Stimulated activated memory B cell treated with anti-CD40 and anti-IgM and Interleukin-4, amounts not matched to agents 10 μg/mL and 1 μg/mL and 100 μg/mL, for 72 hours (primary cell): ENCODE results near the gene DMTF1.
A peak's percentile ranks its signal among the peaks of the same experiment; 100 is the strongest.

ENCODE experiments used
- ATAC-seq: fragments of 150-1000 bp; cut with Tn5 transposase; 2 replicates; pipeline ENCODE4 v1.10.0; 2021
- H3K27ac Mint-ChIP-seq: one replicate; pipeline ENCODE4 v1.8.0; 2022; ENCODE audit warnings: mild to moderate bottlenecking, mixed read lengths
- H3K27me3 Mint-ChIP-seq: one replicate; pipeline ENCODE4 v1.8.0; 2022; ENCODE audit warnings: mixed read lengths
- H3K36me3 Mint-ChIP-seq: one replicate; pipeline ENCODE4 v1.8.0; 2022; ENCODE audit warnings: mixed read lengths
- H3K4me1 Mint-ChIP-seq: one replicate; pipeline ENCODE4 v1.8.0; 2022; ENCODE audit warnings: mixed read lengths
- H3K4me3 Mint-ChIP-seq: one replicate; pipeline ENCODE4 v1.8.0; 2022; ENCODE audit warnings: mild to moderate bottlenecking, moderate library complexity, mixed read lengths
- H3K9me3 Mint-ChIP-seq: one replicate; pipeline ENCODE4 v1.8.0; 2022; ENCODE audit warnings: mixed read lengths

The DMTF1 gene

GRCh38 chr7:87129332-87129731 lies 22.9 kb upstream of the DMTF1 start:
- no peak overlapping the region for H3K27ac Mint-ChIP-seq
- peaks cover 17% of the 10 kb centered on the region for H3K27me3 Mint-ChIP-seq
- no peak overlapping the region for H3K4me3 Mint-ChIP-seq
- no peaks in the 10 kb centered on the region for H3K9me3 Mint-ChIP-seq
- peaks cover 17% of the 10 kb centered on the region for H3K4me1 Mint-ChIP-seq
- no peaks in the 10 kb centered on the region for H3K36me3 Mint-ChIP-seq
- ATAC-seq: no peak

GRCh38 chr7:87129848-87130247 lies 22.4 kb upstream of the DMTF1 start:
- ATAC-seq: peak; percentile 77
- H3K4me3 Mint-ChIP-seq: no peak overlapping the region
- H3K9me3 Mint-ChIP-seq: no peaks in the 10 kb centered on the region
- peaks cover 17% of the 10 kb centered on the region for H3K4me1 Mint-ChIP-seq
- H3K36me3 Mint-ChIP-seq: no peaks in the 10 kb centered on the region
- H3K27me3 Mint-ChIP-seq: peaks cover 17% of the 10 kb centered on the region
- H3K27ac Mint-ChIP-seq: no peak overlapping the region

GRCh38 chr7:87131771-87132170 lies 20.5 kb upstream of the DMTF1 start:
- Mint-ChIP-seq H3K4me1 (peaks cover 17% of the 10 kb centered on the region), H3K4me3 (no peak overlapping the region), H3K9me3 (no peaks in the 10 kb centered on the region), H3K36me3 (no peaks in the 10 kb centered on the region), H3K27me3 (peaks cover 2% of the 10 kb centered on the region), H3K27ac (no peak overlapping the region)
- ATAC-seq: no peak

- Mint-ChIP-seq H3K9me3 (no peaks in the 10 kb centered on the region), H3K4me3 (no peak overlapping the region)
Measured at GRCh38 chr7:87137271-87137670, 15.0 kb upstream of the DMTF1 start.

GRCh38 chr7:87139514-87139913 lies 12.7 kb upstream of the DMTF1 start:
- Mint-ChIP-seq H3K27ac (no peak overlapping the region), H3K4me3 (no peak overlapping the region), H3K27me3 (no peaks in the 10 kb centered on the region), H3K9me3 (no peaks in the 10 kb centered on the region), H3K36me3 (no peaks in the 10 kb centered on the region), H3K4me1 (peaks cover 8% of the 10 kb centered on the region)
- ATAC-seq: no peak

More at GRCh38 chr7:87137271-87137670, 15.0 kb upstream of the DMTF1 start:
- Mint-ChIP-seq H3K27me3 (no peaks in the 10 kb centered on the region), H3K36me3 (no peaks in the 10 kb centered on the region), H3K4me1 (peaks cover 9% of the 10 kb centered on the region), H3K27ac (no peak overlapping the region)
- ATAC-seq: no peak

GRCh38 chr7:87140271-87140748 lies 11.9 kb upstream of the DMTF1 start:
- H3K4me3 Mint-ChIP-seq: no peak overlapping the region
- no peaks in the 10 kb centered on the region for H3K9me3 Mint-ChIP-seq
- no peak for ATAC-seq
- no peak overlapping the region for H3K27ac Mint-ChIP-seq
- H3K27me3 Mint-ChIP-seq: no peaks in the 10 kb centered on the region
- H3K36me3 Mint-ChIP-seq: no peaks in the 10 kb centered on the region
- peaks cover 15% of the 10 kb centered on the region for H3K4me1 Mint-ChIP-seq

- H3K27ac Mint-ChIP-seq: no peak overlapping the region
- H3K4me3 Mint-ChIP-seq: no peak overlapping the region
- H3K27me3 Mint-ChIP-seq: no peaks in the 10 kb centered on the region
- H3K9me3 Mint-ChIP-seq: no peaks in the 10 kb centered on the region
- ATAC-seq: peak; percentile 81
- H3K4me1 Mint-ChIP-seq: peaks cover 15% of the 10 kb centered on the region
- H3K36me3 Mint-ChIP-seq: no peaks in the 10 kb centered on the region
Measured at GRCh38 chr7:87144173-87144657, 8.0 kb upstream of the DMTF1 start.

- ATAC-seq: no peak
- H3K9me3 Mint-ChIP-seq: no peaks in the 10 kb centered on the region
- no peaks in the 10 kb centered on the region for H3K36me3 Mint-ChIP-seq
- H3K4me1 Mint-ChIP-seq: peaks cover 20% of the 10 kb centered on the region
- H3K27me3 Mint-ChIP-seq: no peaks in the 10 kb centered on the region
- no peak overlapping the region for H3K27ac Mint-ChIP-seq
- no peak overlapping the region for H3K4me3 Mint-ChIP-seq
Measured at GRCh38 chr7:87146740-87147386, 5.4 kb upstream of the DMTF1 start.

- Mint-ChIP-seq H3K36me3 (no peaks in the 10 kb centered on the region), H3K27me3 (no peaks in the 10 kb centered on the region), H3K9me3 (no peaks in the 10 kb centered on the region), H3K4me1 (peaks cover 20% of the 10 kb centered on the region), H3K4me3 (no peak overlapping the region), H3K27ac (no peak overlapping the region)
- ATAC-seq: no peak
Measured at GRCh38 chr7:87147500-87147899, 4.8 kb upstream of the DMTF1 start.

GRCh38 chr7:87148332-87148955 lies 3.8 kb upstream of the DMTF1 start:
- H3K36me3 Mint-ChIP-seq: no peaks in the 10 kb centered on the region
- H3K27me3 Mint-ChIP-seq: no peaks in the 10 kb centered on the region
- H3K4me3 Mint-ChIP-seq: no peak overlapping the region
- ATAC-seq: no peak
- no peak overlapping the region for H3K27ac Mint-ChIP-seq
- no peaks in the 10 kb centered on the region for H3K9me3 Mint-ChIP-seq
- peaks cover 23% of the 10 kb centered on the region for H3K4me1 Mint-ChIP-seq

- peak overlapping the region; percentile 87 for H3K4me3 Mint-ChIP-seq
- H3K36me3 Mint-ChIP-seq: peaks cover 8% of the 10 kb centered on the region
- no peaks in the 10 kb centered on the region for H3K9me3 Mint-ChIP-seq
- peak overlapping the region; percentile 94 for H3K27ac Mint-ChIP-seq
- H3K4me1 Mint-ChIP-seq: peaks cover 27% of the 10 kb centered on the region
- H3K27me3 Mint-ChIP-seq: no peaks in the 10 kb centered on the region
- ATAC-seq: no peak
Measured at GRCh38 chr7:87151002-87151728, 1.1 kb upstream of the DMTF1 start.

GRCh38 chr7:87151729-87152111 lies 533 bp upstream of the DMTF1 start:
- Mint-ChIP-seq H3K4me3 (peak overlapping the region; percentile 87), H3K36me3 (peaks cover 8% of the 10 kb centered on the region), H3K27me3 (no peaks in the 10 kb centered on the region), H3K4me1 (peaks cover 32% of the 10 kb centered on the region), H3K27ac (peak overlapping the region; percentile 94), H3K9me3 (no peaks in the 10 kb centered on the region)
- no peak for ATAC-seq

GRCh38 chr7:87152897-87153641 lies 816 bp downstream of the DMTF1 start:
- ATAC-seq: peak; percentile 60
- peaks cover 8% of the 10 kb centered on the region for H3K36me3 Mint-ChIP-seq
- peak overlapping the region; percentile 94 for H3K27ac Mint-ChIP-seq
- no peaks in the 10 kb centered on the region for H3K27me3 Mint-ChIP-seq
- H3K4me3 Mint-ChIP-seq: peak overlapping the region; percentile 87
- H3K4me1 Mint-ChIP-seq: peaks cover 43% of the 10 kb centered on the region
- H3K9me3 Mint-ChIP-seq: no peaks in the 10 kb centered on the region

- Mint-ChIP-seq H3K27me3 (no peaks in the 10 kb centered on the region), H3K36me3 (peaks cover 8% of the 10 kb centered on the region), H3K27ac (peak overlapping the region; percentile 67), H3K4me1 (peaks cover 43% of the 10 kb centered on the region), H3K9me3 (no peaks in the 10 kb centered on the region), H3K4me3 (peak overlapping the region; percentile 87)
- no peak for ATAC-seq
Measured at GRCh38 chr7:87154166-87154565, 1.9 kb downstream of the DMTF1 start.

GRCh38 chr7:87154569-87154968 lies 2.3 kb downstream of the DMTF1 start:
- H3K4me1 Mint-ChIP-seq: peaks cover 47% of the 10 kb centered on the region

More at GRCh38 chr7:87154569-87154968, 2.3 kb downstream of the DMTF1 start:
- H3K36me3 Mint-ChIP-seq: peaks cover 8% of the 10 kb centered on the region
- H3K27me3 Mint-ChIP-seq: no peaks in the 10 kb centered on the region
- H3K4me3 Mint-ChIP-seq: peak overlapping the region; percentile 87
- H3K27ac Mint-ChIP-seq: peak overlapping the region; percentile 67
- ATAC-seq: no peak
- no peaks in the 10 kb centered on the region for H3K9me3 Mint-ChIP-seq
